ENCODE measurements around the gene PINLYP. TPM values are rescaled to one million over a fixed set of nuclear protein-coding genes. Genes with fewer than 3 reads are reported as not detected.

PINLYP gene
- total and polyA plus RNA-seq, 2 experiments from 2014 or later: 7.8 to 11.1 TPM

DNA sequence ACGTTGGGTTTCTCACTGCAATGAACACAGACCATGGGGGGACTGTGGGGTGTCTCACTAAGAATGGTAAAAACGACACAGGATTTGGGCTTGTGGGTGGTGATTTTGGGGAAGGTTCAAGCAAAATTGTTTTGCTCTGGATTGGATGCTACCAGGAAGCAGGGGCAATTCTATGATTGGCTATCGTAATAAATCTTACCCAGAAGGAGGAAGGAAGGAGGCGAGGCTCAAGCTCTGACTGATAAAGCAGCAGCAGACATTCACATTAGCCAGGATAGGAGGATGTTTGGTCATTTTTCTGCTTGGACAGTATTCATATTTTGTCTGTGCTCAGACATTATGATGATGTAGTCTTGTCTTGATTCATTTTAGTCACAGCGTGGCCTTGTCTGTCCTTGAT, 22.3 kb downstream of the PINLYP start:
- Mint-ChIP-seq H3K4me3 (peak overlapping the region; percentile 98), H3K9me3 (peaks cover 2% of the 10 kb centered on the region; the same call in 2 of the 3 replicates), H3K27me3 (ENCODE audit: insufficient read depth, low read depth, poor library complexity) (peaks cover 14% of the 10 kb centered on the region), H3K27ac (no peak overlapping the region), H3K4me1 (peaks cover 19% of the 10 kb centered on the region), H3K36me3 (ENCODE audit: low read depth) (peaks cover 15% of the 10 kb centered on the region)
- Histone ChIP-seq H3K27me3 (ENCODE audit: insufficient read depth) (no peaks in the 10 kb centered on the region), H3K36me3 (ENCODE audit: insufficient read depth) (peaks cover 8% of the 10 kb centered on the region; the same call in 1 of the 2 replicates), H3F3A (replicated peaks; ENCODE audit: low read depth) (0 out of 2 replicates have a peak, but pooled peaks cover 11% of the 10 kb centered on the region), H3K9me2 (ENCODE audit: insufficient read depth) (no peaks in the 10 kb centered on the region), H4K20me1 (replicated peaks; ENCODE audit: insufficient read depth) (peaks cover 8% of the 10 kb centered on the region; the same call in 1 of the 2 replicates), H3K4me1 (ENCODE audit: insufficient read depth) (peaks cover 10% of the 10 kb centered on the region), H2AFZ (no peak overlapping the region), H3K4me3 (peak overlapping the region; percentile 76; the same call in 1 of the 2 replicates), H3K27ac (ENCODE audit: low read depth) (no peak overlapping the region), H3K79me2 (replicated peaks; ENCODE audit: insufficient read depth) (peaks cover 23% of the 10 kb centered on the region), H3K4me2 (peak overlapping the region; percentile 93; the same call in 1 of the 2 replicates)
- DNase-seq (ENCODE audit: low spot score) (no peak), ATAC-seq (no peak)
- TF ChIP-seq, protein P1, sequence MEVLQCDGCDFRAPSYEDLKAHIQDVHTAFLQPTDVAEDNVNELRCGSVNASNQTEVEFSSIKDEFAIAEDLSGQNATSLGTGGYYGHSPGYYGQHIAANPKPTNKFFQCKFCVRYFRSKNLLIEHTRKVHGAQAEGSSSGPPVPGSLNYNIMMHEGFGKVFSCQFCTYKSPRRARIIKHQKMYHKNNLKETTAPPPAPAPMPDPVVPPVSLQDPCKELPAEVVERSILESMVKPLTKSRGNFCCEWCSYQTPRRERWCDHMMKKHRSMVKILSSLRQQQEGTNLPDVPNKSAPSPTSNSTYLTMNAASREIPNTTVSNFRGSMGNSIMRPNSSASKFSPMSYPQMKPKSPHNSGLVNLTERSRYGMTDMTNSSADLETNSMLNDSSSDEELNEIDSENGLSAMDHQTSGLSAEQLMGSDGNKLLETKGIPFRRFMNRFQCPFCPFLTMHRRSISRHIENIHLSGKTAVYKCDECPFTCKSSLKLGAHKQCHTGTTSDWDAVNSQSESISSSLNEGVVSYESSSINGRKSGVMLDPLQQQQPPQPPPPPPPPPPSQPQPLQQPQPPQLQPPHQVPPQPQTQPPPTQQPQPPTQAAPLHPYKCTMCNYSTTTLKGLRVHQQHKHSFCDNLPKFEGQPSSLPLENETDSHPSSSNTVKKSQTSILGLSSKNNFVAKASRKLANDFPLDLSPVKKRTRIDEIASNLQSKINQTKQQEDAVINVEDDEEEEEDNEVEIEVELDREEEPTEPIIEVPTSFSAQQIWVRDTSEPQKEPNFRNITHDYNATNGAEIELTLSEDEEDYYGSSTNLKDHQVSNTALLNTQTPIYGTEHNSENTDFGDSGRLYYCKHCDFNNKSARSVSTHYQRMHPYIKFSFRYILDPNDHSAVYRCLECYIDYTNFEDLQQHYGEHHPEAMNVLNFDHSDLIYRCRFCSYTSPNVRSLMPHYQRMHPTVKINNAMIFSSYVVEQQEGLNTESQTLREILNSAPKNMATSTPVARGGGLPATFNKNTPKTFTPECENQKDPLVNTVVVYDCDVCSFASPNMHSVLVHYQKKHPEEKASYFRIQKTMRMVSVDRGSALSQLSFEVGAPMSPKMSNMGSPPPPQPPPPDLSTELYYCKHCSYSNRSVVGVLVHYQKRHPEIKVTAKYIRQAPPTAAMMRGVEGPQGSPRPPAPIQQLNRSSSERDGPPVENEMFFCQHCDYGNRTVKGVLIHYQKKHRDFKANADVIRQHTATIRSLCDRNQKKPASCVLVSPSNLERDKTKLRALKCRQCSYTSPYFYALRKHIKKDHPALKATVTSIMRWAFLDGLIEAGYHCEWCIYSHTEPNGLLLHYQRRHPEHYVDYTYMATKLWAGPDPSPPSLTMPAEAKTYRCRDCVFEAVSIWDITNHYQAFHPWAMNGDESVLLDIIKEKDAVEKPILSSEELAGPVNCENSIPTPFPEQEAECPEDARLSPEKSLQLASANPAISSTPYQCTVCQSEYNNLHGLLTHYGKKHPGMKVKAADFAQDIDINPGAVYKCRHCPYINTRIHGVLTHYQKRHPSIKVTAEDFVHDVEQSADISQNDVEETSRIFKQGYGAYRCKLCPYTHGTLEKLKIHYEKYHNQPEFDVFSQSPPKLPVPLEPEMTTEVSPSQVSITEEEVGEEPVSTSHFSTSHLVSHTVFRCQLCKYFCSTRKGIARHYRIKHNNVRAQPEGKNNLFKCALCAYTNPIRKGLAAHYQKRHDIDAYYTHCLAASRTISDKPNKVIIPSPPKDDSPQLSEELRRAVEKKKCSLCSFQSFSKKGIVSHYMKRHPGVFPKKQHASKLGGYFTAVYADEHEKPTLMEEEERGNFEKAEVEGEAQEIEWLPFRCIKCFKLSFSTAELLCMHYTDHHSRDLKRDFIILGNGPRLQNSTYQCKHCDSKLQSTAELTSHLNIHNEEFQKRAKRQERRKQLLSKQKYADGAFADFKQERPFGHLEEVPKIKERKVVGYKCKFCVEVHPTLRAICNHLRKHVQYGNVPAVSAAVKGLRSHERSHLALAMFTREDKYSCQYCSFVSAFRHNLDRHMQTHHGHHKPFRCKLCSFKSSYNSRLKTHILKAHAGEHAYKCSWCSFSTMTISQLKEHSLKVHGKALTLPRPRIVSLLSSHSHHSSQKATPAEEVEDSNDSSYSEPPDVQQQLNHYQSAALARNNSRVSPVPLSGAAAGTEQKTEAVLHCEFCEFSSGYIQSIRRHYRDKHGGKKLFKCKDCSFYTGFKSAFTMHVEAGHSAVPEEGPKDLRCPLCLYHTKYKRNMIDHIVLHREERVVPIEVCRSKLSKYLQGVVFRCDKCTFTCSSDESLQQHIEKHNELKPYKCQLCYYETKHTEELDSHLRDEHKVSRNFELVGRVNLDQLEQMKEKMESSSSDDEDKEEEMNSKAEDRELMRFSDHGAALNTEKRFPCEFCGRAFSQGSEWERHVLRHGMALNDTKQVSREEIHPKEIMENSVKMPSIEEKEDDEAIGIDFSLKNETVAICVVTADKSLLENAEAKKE (CRISPR knock-in tag; IDR thresholded peaks at IDR 0.05): no peak
- TF ChIP-seq EZH2 (IDR thresholded peaks at IDR 0.05; ENCODE audit: low read depth, unreplicated experiment) (no peak), STAT1 (IDR thresholded peaks at IDR 0.05; ENCODE audit: unreplicated experiment) (no peak), ZNF331 (CRISPR knock-in tag; IDR thresholded peaks at IDR 0.05; ENCODE audit: low read depth) (no peak), EZH2phosphoT487 (IDR thresholded peaks at IDR 0.05; ENCODE audit: unreplicated experiment) (no peak)

Measured in GM23338 (cell line).